H1 (cell line): Measurements from ENCODE around the gene CTSV. TPM values are rescaled to one million over a fixed set of nuclear protein-coding genes. Genes with fewer than 3 reads are reported as not detected.
A peak's percentile ranks its signal among the peaks of the same experiment; 100 is the strongest.

Experiments
- CTCF ChIA-PET: fragments of 300-600 bp; sonication (Branson Sonifier 250); formaldehyde crosslinking; loops from one replicate; lab custom pipeline; 2021; ENCODE audit not compliant: partially characterized antibody; lab: Charles Lee
- POLR2A ChIA-PET: fragments of 300-600 bp; sonication (Branson Sonifier 250); formaldehyde crosslinking; loops from one replicate; lab custom pipeline; 2021; ENCODE audit warnings: inconsistent platforms; ENCODE audit not compliant: partially characterized antibody; lab: Charles Lee
- DNase-seq, 2 experiments: peaks; one replicate each; pipeline versions ENCODE4 v3.0.0 to v3.0.0-alpha.2; 2010 to 2022; ENCODE audit warnings: low spot score in 2 of 2, low read depth in 1 of 2, mixed read lengths in 1 of 2
- FAIRE-seq: peaks from 2 replicates; lab custom pipeline; 2011; peaks lifted over from hg19 to GRCh38; lab: Jason Lieb, UNC
- H2AFZ ChIP-seq: 2 replicates; pipeline ENCODE4 v1.8.1; 2012; ENCODE audit warnings: low read length, inconsistent platforms
- H2AK5ac ChIP-seq: 2 replicates; pipeline ENCODE4 v1.6.1; 2013; ENCODE audit warnings: low read depth, low read length
- H2BK120ac ChIP-seq: replicated peaks from 2 replicates; pipeline ENCODE3; 2013; ENCODE audit warnings: low read depth, low read length, inconsistent platforms
- H2BK12ac ChIP-seq: 2 replicates; pipeline ENCODE4 v1.6.1; 2013; ENCODE audit warnings: low read depth, low read length
- H2BK15ac ChIP-seq: 2 replicates; pipeline ENCODE4 v1.6.1; 2013; ENCODE audit warnings: low read length
- H2BK20ac ChIP-seq: 2 replicates; pipeline ENCODE4 v1.6.1; 2013; ENCODE audit warnings: low read length
- H2BK5ac ChIP-seq: 2 replicates; pipeline ENCODE4 v1.6.1; 2013; ENCODE audit warnings: low read depth, low read length
- H3K14ac ChIP-seq: 2 replicates; pipeline ENCODE4 v1.6.1; 2013; ENCODE audit warnings: inconsistent platforms; ENCODE audit not compliant: insufficient read length
- H3K18ac ChIP-seq: 2 replicates; pipeline ENCODE4 v1.6.1; 2013; ENCODE audit warnings: low read length; ENCODE audit errors: extremely low read depth
- H3K23ac ChIP-seq: 2 replicates; pipeline ENCODE4 v1.6.1; 2013; ENCODE audit warnings: inconsistent platforms; ENCODE audit not compliant: insufficient read length
- H3K23me2 ChIP-seq: 2 replicates; pipeline ENCODE4 v1.6.1; 2013; ENCODE audit warnings: low read depth, low read length
- H3K27ac ChIP-seq: 2 replicates; pipeline ENCODE4 v1.6.1; 2011; ENCODE audit warnings: low read depth, low read length, inconsistent platforms
- H3K27me3 ChIP-seq, 4 experiments: replicated peaks in 1 of 4; 1 replicate in 1 of 4; 2 replicates in 3 of 4; pipeline versions ENCODE4 v1.6.1 to v1.8.1; 2011 to 2013; ENCODE audit warnings: low read length in 3 of 4, mild to moderate bottlenecking in 3 of 4, inconsistent platforms in 2 of 4, mixed read lengths in 2 of 4, moderate library complexity in 1 of 4; ENCODE audit not compliant: control insufficient read depth in 3 of 4, insufficient read depth in 3 of 4; ENCODE audit errors: extremely low read depth in 1 of 4
- H3K36me3 ChIP-seq, 4 experiments: 2 replicates each; pipeline versions ENCODE4 v1.6.1 to v1.8.1; 2011 to 2013; ENCODE audit warnings: mild to moderate bottlenecking in 4 of 4, low read length in 3 of 4, moderate library complexity in 2 of 4, control low read depth in 1 of 4, inconsistent platforms in 1 of 4; ENCODE audit not compliant: insufficient read depth in 4 of 4, control insufficient read depth in 2 of 4
- H3K4ac ChIP-seq: replicated peaks from 2 replicates; pipeline ENCODE3; 2013; ENCODE audit warnings: low read length, low read depth, mixed read lengths, inconsistent platforms; ENCODE audit not compliant: insufficient read length
- H3K4me1 ChIP-seq, 4 experiments: replicated peaks in 1 of 4; 1 replicate in 1 of 4; 2 replicates in 3 of 4; pipeline versions ENCODE4 v1.6.1 to v1.8.1; 2011 to 2013; ENCODE audit warnings: low read length in 3 of 4, inconsistent platforms in 2 of 4, mixed read lengths in 1 of 4; ENCODE audit not compliant: insufficient read depth in 4 of 4, control insufficient read depth in 3 of 4
- H3K4me2 ChIP-seq, 2 experiments: 2 replicates each; pipeline versions ENCODE4 v1.6.1 to v1.8.1; 2011 to 2013; ENCODE audit warnings: low read depth in 2 of 2, low read length in 2 of 2, control low read depth in 1 of 2, inconsistent platforms in 1 of 2, mild to moderate bottlenecking in 1 of 2; ENCODE audit not compliant: insufficient read depth in 1 of 2
- H3K4me3 ChIP-seq, 4 experiments: fragments of 200-600, 300-600 bp in 1 of 4; sonication (generic), shearing (Covaris generic), sonication (Bioruptor Twin) in 1 of 4; 2 replicates each; pipeline versions ENCODE4 v1.5.1 to v1.8.1; 2011 to 2016; ENCODE audit warnings: low read length in 4 of 4, low read depth in 3 of 4, control low read depth in 2 of 4, inconsistent platforms in 2 of 4, mild to moderate bottlenecking in 2 of 4, mixed read lengths in 1 of 4, moderate library complexity in 1 of 4; ENCODE audit not compliant: insufficient read depth in 2 of 4; ENCODE audit errors: extremely low read depth in 1 of 4
- H3K56ac ChIP-seq: replicated peaks from 2 replicates; pipeline ENCODE3; 2013; ENCODE audit warnings: low read depth, mild to moderate bottlenecking, mixed read lengths, low read length, inconsistent platforms; ENCODE audit not compliant: insufficient read length
- H3K79me1 ChIP-seq: 2 replicates; pipeline ENCODE4 v1.6.1; 2013; ENCODE audit warnings: low read depth, low read length, control low read depth
- H3K79me2 ChIP-seq, 2 experiments: 2 replicates each; pipeline versions ENCODE4 v1.6.1 to v1.8.1; 2012 to 2013; ENCODE audit warnings: low read length in 2 of 2, mild to moderate bottlenecking in 2 of 2, inconsistent platforms in 1 of 2; ENCODE audit not compliant: insufficient read depth in 2 of 2, control insufficient read depth in 1 of 2
- H3K9ac ChIP-seq, 4 experiments: replicated peaks in 1 of 4; 1 replicate in 1 of 4; 2 replicates in 3 of 4; pipeline versions ENCODE4 v1.6.1 to v1.8.1; 2011 to 2013; ENCODE audit warnings: low read depth in 3 of 4, low read length in 3 of 4, control low read depth in 2 of 4, mild to moderate bottlenecking in 2 of 4, moderate library complexity in 2 of 4, inconsistent platforms in 1 of 4; ENCODE audit errors: extremely low read depth in 1 of 4
- H3K9me3 ChIP-seq, 2 experiments: 2 replicates each; pipeline versions ENCODE4 v1.6.1 to v1.8.1; 2012 to 2013; ENCODE audit warnings: mild to moderate bottlenecking in 2 of 2, moderate library complexity in 2 of 2, control low read depth in 1 of 2, inconsistent platforms in 1 of 2, low read depth in 1 of 2, low read length in 1 of 2, mixed read lengths in 1 of 2; ENCODE audit not compliant: insufficient read depth in 2 of 2
- H4K20me1 ChIP-seq, 2 experiments: replicated peaks in 1 of 2; 2 replicates each; pipeline versions ENCODE3 to v1.8.1; 2011 to 2013; ENCODE audit warnings: inconsistent platforms in 2 of 2, low read length in 2 of 2, mild to moderate bottlenecking in 1 of 2; ENCODE audit not compliant: insufficient read depth in 2 of 2, control insufficient read depth in 1 of 2
- H4K5ac ChIP-seq: 2 replicates; pipeline ENCODE4 v1.6.1; 2013; ENCODE audit warnings: low read length, low read depth, mixed read lengths, inconsistent platforms; ENCODE audit not compliant: insufficient read length
- H4K8ac ChIP-seq: 2 replicates; pipeline ENCODE4 v1.8.0; 2013; ENCODE audit warnings: mild to moderate bottlenecking, moderate library complexity, low read length, inconsistent platforms; ENCODE audit not compliant: insufficient read depth; ENCODE audit errors: extremely low read depth
- H4K91ac ChIP-seq: replicated peaks from 2 replicates; pipeline ENCODE3; 2013; ENCODE audit warnings: low read length, mixed read lengths, inconsistent platforms; ENCODE audit not compliant: insufficient read length
- CTCF ChIP-seq, 3 experiments: IDR thresholded peaks; 1 replicate in 2 of 3; 2 replicates in 1 of 3; pipeline versions ENCODE4 v1.5.1 to v1.6.1; 2011; ENCODE audit warnings: low read length in 3 of 3, mild to moderate bottlenecking in 3 of 3, inconsistent platforms in 2 of 3, low read depth in 1 of 3, moderate library complexity in 1 of 3; ENCODE audit not compliant: insufficient read depth in 1 of 3; ENCODE audit errors: control extremely low read depth in 1 of 3
- JUN ChIP-seq: IDR thresholded peaks from 2 replicates; pipeline ENCODE4 v1.6.1; 2011; ENCODE audit warnings: low read depth, mild to moderate bottlenecking, improper control_type of control experiment, low read length
- POU5F1 ChIP-seq: IDR thresholded peaks from 2 replicates; pipeline ENCODE4 v1.6.1; 2011; ENCODE audit warnings: low read depth, mild to moderate bottlenecking, low read length, moderate library complexity
- RAD21 ChIP-seq, 2 experiments: IDR thresholded peaks in 1 of 2; conservative IDR thresholded peaks in 1 of 2; 2 replicates each; pipeline ENCODE4 v1.6.1; 2011; ENCODE audit warnings: low read depth in 2 of 2, low read length in 2 of 2, improper control_type of control experiment in 1 of 2, inconsistent platforms in 1 of 2, mild to moderate bottlenecking in 1 of 2, moderate library complexity in 1 of 2
- YY1 ChIP-seq: IDR thresholded peaks from 2 replicates; pipeline ENCODE4 v1.6.1; 2011; ENCODE audit warnings: low read depth, mild to moderate bottlenecking, low read length
- ZNF274 ChIP-seq: IDR thresholded peaks from 2 replicates; pipeline ENCODE4 v1.7.0; 2012; ENCODE audit warnings: low read length, borderline replicate concordance; ENCODE audit errors: extremely low read depth
- WGBS, 2 experiments: shearing (Covaris generic) in 1 of 2; methylation state at CpG; one replicate each; pipeline versions ENCODE4 v1.1.6 to v1.1.7; 2013 to 2015; ENCODE audit warnings: low lambda C conversion rate in 2 of 2, mixed read lengths in 2 of 2, inconsistent platforms in 1 of 2, low coverage in 1 of 2, missing lambda C conversion rate in 1 of 2; ENCODE audit not compliant: insufficient replicate concordance in 2 of 2, insufficient coverage in 1 of 2, insufficient read length in 1 of 2; ENCODE audit errors: extremely low coverage in 1 of 2, missing lambda C conversion rate in 1 of 2; 5-methylcytosine and 5-hydroxymethylcytosine counted together
- polyA plus RNA-seq, 7 experiments: library from polyadenylated mRNA; depleted of rRNA in 3 of 7; stranded (reverse) in 5 of 7; unstranded in 2 of 7; fragments of >200 nt in 5 of 7; fragments of 200-250 nt in 2 of 7; gene quantifications; 1 replicate in 5 of 7; 2 replicates in 1 of 7; 4 replicates in 1 of 7; pipeline versions ENCODE4 v1.2.1 to v1.2.3, GENCODE V29; 2011 to 2013; ENCODE audit warnings: missing spikeins in 2 of 7, mixed read lengths in 2 of 7
- total RNA-seq: library from RNA; stranded (reverse); fragmentation: NEBNext Ultra II Directional; extraction: Animal tissue kit (Norgen Biotek cat#: 25700); gene quantifications from 2 replicates; pipeline ENCODE4 v1.2.1, GENCODE V29; 2021

CTSV gene
- total and polyA plus RNA-seq, 2 of the 8 experiments (the other 6 are each of a cell fraction or from before 2014, with no cell fraction given) = 91.0 to 114 TPM

GRCh38 chr9:97057651-97058050 lies 18.7 kb upstream of the CTSV start:
- Histone ChIP-seq H4K5ac (no peak overlapping the region), H2AFZ (no peak overlapping the region), H4K20me1 (no peaks in the 10 kb centered on the region), H4K8ac (no peak overlapping the region), H3K4me3 (no peak overlapping the region), H3K4me2 (no peak overlapping the region), H2BK15ac (0 out of 2 replicates have a peak overlapping the region, but pooled peaks have one; percentile 95), H3K79me2 (no peaks in the 10 kb centered on the region), H2BK12ac (no peak overlapping the region), H3K4ac (no peak overlapping the region), H3K27ac (no peak overlapping the region), H3K9ac (no peak overlapping the region), H3K14ac (no peak overlapping the region), H2BK5ac (no peak overlapping the region), H3K9me3 (no peaks in the 10 kb centered on the region), H3K79me1 (no peaks in the 10 kb centered on the region), H3K18ac (no peak overlapping the region), H2AK5ac (no peak overlapping the region), H3K23ac (no peak overlapping the region), H3K4me1 (peaks cover 7 to 15% (median 11%) of the 10 kb centered on the region in 4 experiments), H2BK20ac (no peak overlapping the region), H3K27me3 (no peaks in the 10 kb centered on the region), H3K36me3 (no peaks in the 10 kb centered on the region), H3K56ac (no peak overlapping the region), H2BK120ac (no peak overlapping the region), H4K91ac (no peak overlapping the region), H3K23me2 (no peaks in the 10 kb centered on the region)
- TF ChIP-seq ZNF274 = no peak
- peak; percentile 25; the same call in 1 of the 2 replicates for TF ChIP-seq YY1
- TF ChIP-seq CTCF (IDR thresholded peaks at IDR 0.05; ENCODE audit: control extremely low read depth in 1 of 3, insufficient read depth in 1 of 3, low read depth in 1 of 3, low read length in 3 of 3) = peak; percentile 27 to 42 (median 28); a peak in 3 of 4 replicates
- no peak for TF ChIP-seq POU5F1
- TF ChIP-seq JUN = no peak
- peak in 1 of 2 experiments; percentile 34; a peak in 1 of 4 replicates for TF ChIP-seq RAD21 (IDR thresholded peaks at IDR 0.05 in 1 of 2, conservative IDR thresholded peaks at IDR 0.05 in 1 of 2; ENCODE audit: low read depth in 2 of 2, low read length in 2 of 2)
- CTCF ChIA-PET = interaction anchor here (1.7 kb wide), 1 partner anchor 16 kb away, joined by 4 read pairs; no protein-coding TSS in a partner anchor
- POLR2A ChIA-PET = interaction anchor here (1.1 kb wide), 1 partner anchor 12 kb away, joined by 3 read pairs; no protein-coding TSS in a partner anchor
- DNase-seq = no peak
- WGBS, 2 experiments = 97% methylated on average over 5 of the region's 5 CpGs; no CpG with 5 or more reads in 1 of the 2 experiments
- FAIRE-seq = no peak
